ENCODE results near the gene CABCOCO1.

GRCh38 chr10:61628875-61629513 is 33.7 kb upstream of the CABCOCO1 start:
- TF ChIP-seq CTCF (conservative IDR thresholded peaks at IDR 0.05; ENCODE audit: low read depth, low read length) (no peak), EZH2 (IDR thresholded peaks at IDR 0.05; ENCODE audit: borderline replicate concordance, low read depth, low read length, poor library complexity, severe bottlenecking) (no peak)

Data from A673 (cell line).